Breast epithelium (tissue), 4 donors: Measurements from ENCODE around the gene TUSC2. TPM values are rescaled to one million over a fixed set of nuclear protein-coding genes. Genes with fewer than 3 reads are reported as not detected.

ENCODE experiments used
- DNase-seq, 2 donors: peaks; one replicate each; pipeline ENCODE4 v3.0.0-alpha.2; 2019; ENCODE audit warnings: low spot score in 2 of 2
- H3K27ac ChIP-seq, 2 donors: fragments of 200-600 bp; sonication (generic) in 1 of 2; one replicate each; pipeline ENCODE4 v1.5.1; 2016 to 2019; ENCODE audit warnings: mild to moderate bottlenecking in 1 of 2
- H3K27me3 ChIP-seq, 2 donors: fragments of 200-600 bp; sonication (generic) in 1 of 2; one replicate each; pipeline versions ENCODE4 v1.5.1 to v1.6.0; 2017 to 2019; ENCODE audit warnings: control low read depth in 1 of 2, mild to moderate bottlenecking in 1 of 2
- H3K36me3 ChIP-seq: fragments of 200-600 bp; one replicate; pipeline ENCODE4 v1.5.1; 2019
- H3K4me1 ChIP-seq, 2 donors: fragments of 200-600 bp; sonication (generic); one replicate each; pipeline ENCODE4 v1.5.1; 2016 to 2019; ENCODE audit warnings: control low read depth in 1 of 2
- H3K4me3 ChIP-seq, 3 donors: fragments of 200-600 bp; sonication (generic); 1 replicate in 2 of 3; 2 replicates in 1 of 3; pipeline ENCODE4 v1.5.1; 2016 to 2019; ENCODE audit warnings: mild to moderate bottlenecking in 3 of 3, moderate library complexity in 2 of 3
- H3K9me3 ChIP-seq, 2 donors: fragments of 200-600 bp; sonication (generic) in 1 of 2; one replicate each; pipeline ENCODE4 v1.5.1; 2016 to 2019; ENCODE audit warnings: control low read depth in 1 of 2
- POLR2A ChIP-seq: fragments of 450-650 bp; IDR thresholded peaks from one replicate; pipeline ENCODE4 v1.6.1; 2016; ENCODE audit warnings: antibody characterized with exemption, mild to moderate bottlenecking, moderate library complexity
- POLR2AphosphoS5 ChIP-seq, 3 donors: sonication (generic); formaldehyde crosslinking; IDR thresholded peaks; one replicate each; pipeline ENCODE4 v1.6.1; 2017; ENCODE audit warnings: antibody characterized with exemption in 3 of 3
- intact Hi-C: fragments of 100-400 bp; cut with DNase I; formaldehyde crosslinking; loops from one replicate; pipeline ENCODE4 v1.15.1; 2023; ENCODE audit warnings: low total_unique reads
- total RNA-seq, 3 donors: library from RNA; depleted of rRNA; stranded (reverse); fragments of >200 nt; gene quantifications; one replicate each; pipeline ENCODE4 v1.1.0, GENCODE V29; 2016
- TF ChIP-seq, protein P1 (sequence below), 3 donors: fragments of 450-650 bp; IDR thresholded peaks; one replicate each; pipeline ENCODE4 v1.5.1; 2016 to 2017; ENCODE audit warnings: antibody characterized with exemption in 3 of 3, mild to moderate bottlenecking in 3 of 3, moderate library complexity in 3 of 3

The TUSC2 gene
- total RNA-seq, 3 donors from 2014 or later: 18.1 to 25.9 (median 21.3) TPM

DNA sequence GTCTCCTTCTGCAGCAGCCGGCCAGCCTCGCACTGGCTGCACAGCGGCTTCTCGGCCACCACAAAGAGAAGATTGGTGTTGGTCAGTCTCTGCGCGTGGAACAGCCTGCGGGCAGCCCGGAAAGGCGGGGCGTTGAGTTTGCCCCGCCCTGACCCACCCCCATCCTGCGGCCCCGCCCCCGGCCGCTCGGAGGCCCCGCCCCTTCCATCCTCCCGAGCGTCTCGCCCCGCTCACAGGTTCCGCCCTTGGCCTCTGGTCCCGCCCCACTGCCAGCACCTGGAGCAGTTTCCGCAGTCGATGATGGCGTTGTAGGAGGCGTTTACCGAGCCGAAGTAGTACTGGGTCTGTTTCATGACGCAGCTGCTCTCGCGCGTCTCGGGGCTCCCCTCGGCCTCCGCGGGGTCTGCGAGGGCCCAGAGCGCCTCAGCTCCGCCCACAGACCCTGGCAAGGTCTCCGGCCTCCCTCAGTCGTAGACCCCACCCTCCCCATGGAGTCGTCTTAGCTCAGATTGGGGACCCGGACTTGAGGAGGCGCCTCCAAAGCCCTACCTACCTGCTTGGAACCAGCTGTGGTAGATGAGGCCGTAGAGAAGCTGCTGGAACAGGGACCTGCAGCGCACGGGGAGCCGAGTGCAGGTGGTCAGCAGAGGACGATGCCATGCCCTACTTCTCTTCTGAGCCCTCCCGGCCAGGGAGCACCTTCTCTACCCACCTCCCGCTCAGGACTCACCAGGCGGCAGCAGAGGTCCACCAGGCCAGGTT, 37.2 kb upstream of the TUSC2 start:
- Histone ChIP-seq H3K27me3 (no peaks in the 10 kb centered on the region), H3K27ac (peak overlapping the region; percentile 70 to 78), H3K4me1 (no peaks in the 10 kb centered on the region), H3K9me3 (no peaks in the 10 kb centered on the region), H3K36me3 (no peaks in the 10 kb centered on the region), H3K4me3 (peak overlapping the region; percentile 51 to 94 (median 65))
- TF ChIP-seq, protein P1, sequence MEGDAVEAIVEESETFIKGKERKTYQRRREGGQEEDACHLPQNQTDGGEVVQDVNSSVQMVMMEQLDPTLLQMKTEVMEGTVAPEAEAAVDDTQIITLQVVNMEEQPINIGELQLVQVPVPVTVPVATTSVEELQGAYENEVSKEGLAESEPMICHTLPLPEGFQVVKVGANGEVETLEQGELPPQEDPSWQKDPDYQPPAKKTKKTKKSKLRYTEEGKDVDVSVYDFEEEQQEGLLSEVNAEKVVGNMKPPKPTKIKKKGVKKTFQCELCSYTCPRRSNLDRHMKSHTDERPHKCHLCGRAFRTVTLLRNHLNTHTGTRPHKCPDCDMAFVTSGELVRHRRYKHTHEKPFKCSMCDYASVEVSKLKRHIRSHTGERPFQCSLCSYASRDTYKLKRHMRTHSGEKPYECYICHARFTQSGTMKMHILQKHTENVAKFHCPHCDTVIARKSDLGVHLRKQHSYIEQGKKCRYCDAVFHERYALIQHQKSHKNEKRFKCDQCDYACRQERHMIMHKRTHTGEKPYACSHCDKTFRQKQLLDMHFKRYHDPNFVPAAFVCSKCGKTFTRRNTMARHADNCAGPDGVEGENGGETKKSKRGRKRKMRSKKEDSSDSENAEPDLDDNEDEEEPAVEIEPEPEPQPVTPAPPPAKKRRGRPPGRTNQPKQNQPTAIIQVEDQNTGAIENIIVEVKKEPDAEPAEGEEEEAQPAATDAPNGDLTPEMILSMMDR (IDR thresholded peaks at IDR 0.05): no peak
- TF ChIP-seq POLR2AphosphoS5 (IDR thresholded peaks at IDR 0.05): peak in 2 of 3 donors; percentile 11 to 43
- intact Hi-C loops: no loop called here
- peak; percentile 88 to 90 for DNase-seq

DNA sequence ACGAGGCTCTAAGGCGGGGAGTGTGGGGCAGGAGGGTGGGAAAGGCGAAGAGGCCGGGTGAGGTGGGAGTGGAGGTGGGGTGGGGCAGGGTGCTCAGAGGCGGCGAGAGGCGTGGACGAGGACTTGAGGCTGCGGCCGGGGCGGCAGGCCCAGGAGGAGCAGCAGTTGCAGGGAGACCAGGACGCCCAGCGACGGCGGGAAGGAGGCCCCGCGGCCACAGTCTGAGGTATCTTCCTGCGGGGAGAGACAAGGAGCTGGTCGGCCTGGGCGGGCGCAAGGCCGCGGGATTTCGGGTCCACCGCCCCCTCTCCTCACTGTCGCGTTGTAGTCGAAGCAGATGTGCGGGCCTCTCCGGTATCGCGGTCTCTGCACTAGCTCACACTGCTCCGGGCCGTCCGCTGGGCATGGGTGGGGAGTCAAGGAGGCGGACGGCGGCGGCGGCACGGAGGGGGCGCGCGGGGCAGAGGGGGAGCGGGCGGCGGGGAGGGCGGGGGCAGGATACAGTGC, 36.6 kb upstream of the TUSC2 start:
- no peaks in the 10 kb centered on the region for H3K27me3 ChIP-seq
- no peaks in the 10 kb centered on the region for H3K4me1 ChIP-seq
- TF ChIP-seq, protein P1 (IDR thresholded peaks at IDR 0.05): no peak
- TF ChIP-seq POLR2A: no peak
- no peak for TF ChIP-seq POLR2AphosphoS5 (IDR thresholded peaks at IDR 0.05)
- H3K27ac ChIP-seq: peak overlapping the region; percentile 70 to 78
- intact Hi-C loops: no loop called here
- H3K4me3 ChIP-seq: peak overlapping the region; percentile 51 to 94 (median 65)
- no peaks in the 10 kb centered on the region for H3K36me3 ChIP-seq
- no peak for DNase-seq
- H3K9me3 ChIP-seq: no peaks in the 10 kb centered on the region

DNA sequence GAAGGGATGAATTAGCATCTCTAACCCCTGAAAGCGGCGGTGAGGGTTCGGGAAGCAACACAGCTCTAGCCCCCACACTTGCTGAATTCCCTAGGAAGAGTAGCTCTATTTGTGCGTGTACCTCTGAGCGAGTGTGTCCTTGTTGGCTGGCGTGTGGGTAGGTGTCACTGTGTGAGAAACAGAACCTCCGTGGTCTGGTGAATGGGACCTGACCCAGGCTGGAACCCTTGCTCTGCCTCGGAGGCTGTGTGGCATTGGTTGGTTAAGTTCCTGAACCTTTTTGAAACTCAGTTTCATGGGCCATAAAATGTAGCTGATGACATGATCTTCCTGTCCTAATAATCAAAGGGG, 31.7 kb upstream of the TUSC2 start:
- intact Hi-C loops: no loop called here

DNA sequence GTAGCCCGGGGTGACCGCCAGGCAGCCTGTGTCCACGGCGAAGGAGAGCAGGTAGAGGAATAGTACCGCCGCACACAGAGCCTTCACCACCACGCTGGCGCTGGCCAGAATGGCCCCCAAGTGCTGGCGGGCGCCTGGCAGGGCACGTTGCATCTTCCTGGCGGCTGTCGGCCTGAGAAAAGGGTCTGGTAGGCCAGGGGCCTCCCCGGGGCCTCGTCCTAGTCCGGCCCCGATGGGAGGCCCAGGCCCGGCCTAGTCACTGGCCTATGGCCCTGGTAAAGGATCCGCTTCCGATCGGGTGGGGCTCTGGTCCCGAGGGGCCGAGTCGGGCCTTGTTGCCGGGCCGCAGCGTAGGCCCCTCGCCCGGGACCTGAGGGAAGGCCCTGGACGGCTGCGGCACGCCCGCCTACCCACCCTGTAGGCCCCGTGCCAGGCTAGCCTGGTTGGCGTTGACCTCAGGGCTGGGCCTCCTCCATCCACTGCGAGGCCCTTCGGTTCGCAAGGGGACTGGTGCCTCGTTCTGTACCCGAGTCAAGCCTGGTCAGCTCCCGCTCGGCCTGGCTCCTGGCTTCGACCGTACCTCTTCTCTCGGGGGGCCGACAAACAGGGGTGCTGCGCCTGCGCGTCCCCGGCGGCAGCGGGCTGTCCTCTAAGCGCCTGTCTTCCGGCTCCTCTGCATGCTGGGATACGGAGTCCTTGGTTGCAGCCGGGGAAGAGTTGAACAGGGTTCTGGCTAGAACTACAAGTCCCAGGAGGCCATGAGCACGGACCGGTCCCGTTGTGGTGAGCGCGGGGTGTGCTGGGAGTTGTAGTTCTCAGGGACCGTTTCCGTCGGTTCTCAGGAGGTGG, 31.1 kb upstream of the TUSC2 start, which contains the start of gene TMEM115:
TMEM115 (minus strand) TSS at position 611 of the 849 bp plus-strand sequence; CDS start at position 153, 458 bp downstream.
- peak; percentile 91 to 99 for DNase-seq
- peak within 1 kb of the TSS; percentile 69 to 91 (median 74) for H3K4me3 ChIP-seq
- TF ChIP-seq, protein P1 (IDR thresholded peaks at IDR 0.05): no peak
- TF ChIP-seq POLR2A: peak; percentile 48
- TF ChIP-seq POLR2AphosphoS5 (IDR thresholded peaks at IDR 0.05): peak; percentile 68 to 86 (median 72)
- peak within 1 kb of the TSS; percentile 89 to 93 for H3K27ac ChIP-seq
- H3K9me3 ChIP-seq: no peaks in the 10 kb centered on the region
- H3K4me1 ChIP-seq: peaks cover 30 to 32% of the 10 kb centered on the region in 2 donors
- peaks cover 5% of the 10 kb centered on the region for H3K36me3 ChIP-seq
- intact Hi-C loops: no loop called here
- H3K27me3 ChIP-seq: no peaks in the 10 kb centered on the region

More for the DNA sequence above, 31.7 kb upstream of the TUSC2 start:
- DNase-seq: no peak
- H3K27ac ChIP-seq: no peak overlapping the region
- peaks cover 30 to 32% of the 10 kb centered on the region in 2 donors for H3K4me1 ChIP-seq
- H3K9me3 ChIP-seq: no peaks in the 10 kb centered on the region
- TF ChIP-seq, protein P1 (IDR thresholded peaks at IDR 0.05): no peak
- TF ChIP-seq POLR2AphosphoS5 (IDR thresholded peaks at IDR 0.05): no peak
- TF ChIP-seq POLR2A: no peak
- no peaks in the 10 kb centered on the region for H3K36me3 ChIP-seq
- peak overlapping the region; percentile 69 to 91 (median 74) for H3K4me3 ChIP-seq
- no peaks in the 10 kb centered on the region for H3K27me3 ChIP-seq
